Thyroid gland (tissue), 4 donors: ENCODE data around the gene MSANTD2. TPM values are rescaled to one million over a fixed set of nuclear protein-coding genes. Genes with fewer than 3 reads are reported as not detected.

Experiments used
- DNase-seq, 2 donors: peaks; one replicate each; pipeline ENCODE4 v3.0.0-alpha.2; 2019
- H3K27ac ChIP-seq, 3 donors: fragments of 200-600 bp; sonication (generic); 1 replicate in 2 of 3; 2 replicates in 1 of 3; pipeline ENCODE4 v1.5.1; 2016 to 2019; ENCODE audit warnings: mild to moderate bottlenecking in 1 of 3, moderate library complexity in 1 of 3
- H3K27me3 ChIP-seq: fragments of 200-600 bp; sonication (generic); one replicate; pipeline ENCODE4 v1.5.1; 2019
- H3K36me3 ChIP-seq, 2 donors: fragments of 200-600 bp; sonication (generic); one replicate each; pipeline ENCODE4 v1.5.1; 2016 to 2019
- H3K4me1 ChIP-seq, 2 donors: fragments of 200-600 bp; sonication (generic); one replicate each; pipeline ENCODE4 v1.5.1; 2017 to 2019
- H3K4me3 ChIP-seq, 3 donors: fragments of 200-600 bp; sonication (generic); replicated peaks in 1 of 3; 1 replicate in 2 of 3; 2 replicates in 1 of 3; pipeline ENCODE4 v1.5.1; 2016; ENCODE audit warnings: mild to moderate bottlenecking in 1 of 3
- H3K9me3 ChIP-seq: fragments of 200-600 bp; sonication (generic); one replicate; pipeline ENCODE4 v1.5.1; 2017
- CTCF ChIP-seq, 6 experiments: fragments of 200-600 bp in 3 of 6; fragments of 450-650 bp in 3 of 6; sonication (generic) in 3 of 6; IDR thresholded peaks; one replicate each; pipeline ENCODE4 v1.5.1; 2016 to 2019; ENCODE audit warnings: antibody characterized with exemption in 6 of 6, mild to moderate bottlenecking in 2 of 6, inconsistent platforms in 1 of 6, moderate library complexity in 1 of 6
- POLR2A ChIP-seq, 2 donors: fragments of 450-650 bp; IDR thresholded peaks; one replicate each; pipeline ENCODE4 v1.6.1; 2017; ENCODE audit warnings: antibody characterized with exemption in 2 of 2, mild to moderate bottlenecking in 2 of 2, moderate library complexity in 1 of 2
- WGBS, 2 donors: methylation state at CpG; one replicate each; pipeline ENCODE4 v1.1.5; 2017; 5-methylcytosine and 5-hydroxymethylcytosine counted together
- intact Hi-C: fragments of 100-400 bp; cut with DNase I; formaldehyde crosslinking; loops from one replicate; pipeline ENCODE4 v1.15.1; 2023
- total RNA-seq, 4 donors: library from RNA; depleted of rRNA; stranded (reverse); fragments of >200 nt; gene quantifications; one replicate each; pipeline ENCODE4 v1.2.3, GENCODE V29; 2016

MSANTD2 gene
- total RNA-seq, 4 donors from 2014 or later = 29.1 to 56.1 (median 37.0) TPM

GRCh38 chr11:124760205-124760652, 40.0 kb downstream of the MSANTD2 start:
- intact Hi-C loops = loop anchor here (5.0 kb wide), 2 partner anchors 37 to 88 kb away; partner anchors contain the start of genes SIAE and SPA17
- Histone ChIP-seq H3K36me3 (peaks cover 0 to 12% of the 10 kb centered on the region in 2 donors), H3K27me3 (no peaks in the 10 kb centered on the region), H3K27ac (peak overlapping the region; percentile 89 to 98 (median 94)), H3K4me1 (peaks cover 28 to 64% of the 10 kb centered on the region in 2 donors), H3K9me3 (no peaks in the 10 kb centered on the region), H3K4me3 (peak overlapping the region; percentile 48 to 93 (median 88))
- DNase-seq = peak; percentile 95
- WGBS, 2 donors = 9 to 12% methylated on average over 23 of the region's 25 CpGs
- TF ChIP-seq POLR2A (IDR thresholded peaks at IDR 0.05) = peak in 1 of 2 donors; percentile 71
- TF ChIP-seq CTCF (IDR thresholded peaks at IDR 0.05) = peak in 1 of 6 experiments; percentile 14

GRCh38 chr11:124759266-124760204, 40.7 kb downstream of the MSANTD2 start:
- H3K4me1 ChIP-seq = peaks cover 24 to 58% of the 10 kb centered on the region in 2 donors
- H3K4me3 ChIP-seq = peak overlapping the region; percentile 48 to 93 (median 88)
- peaks cover 0 to 17% of the 10 kb centered on the region in 2 donors for H3K36me3 ChIP-seq
- H3K9me3 ChIP-seq = no peaks in the 10 kb centered on the region
- no peaks in the 10 kb centered on the region for H3K27me3 ChIP-seq
- H3K27ac ChIP-seq = peak overlapping the region; percentile 89 to 98 (median 94)
- 40 to 43% methylated on average over 21 to 34 of the region's 52 CpGs for WGBS, 2 donors
- no peak for TF ChIP-seq POLR2A (IDR thresholded peaks at IDR 0.05)
- no peak for TF ChIP-seq CTCF (IDR thresholded peaks at IDR 0.05)
- intact Hi-C loops = loop anchor here (5.0 kb wide), 2 partner anchors 38 to 87 kb away; partner anchors contain the start of genes SIAE and SPA17
- DNase-seq = peak; percentile 27 to 30

GRCh38 chr11:124758355-124759265, 41.6 kb downstream of the MSANTD2 start:
- Histone ChIP-seq H3K36me3 (peaks cover 8 to 23% of the 10 kb centered on the region in 2 donors), H3K4me3 (peak overlapping the region in 2 of 3 donors; percentile 48 to 93), H3K27me3 (no peaks in the 10 kb centered on the region), H3K27ac (peak overlapping the region; percentile 89 to 98 (median 94)), H3K9me3 (no peaks in the 10 kb centered on the region), H3K4me1 (peaks cover 15 to 58% of the 10 kb centered on the region in 2 donors)
- peak; percentile 89 to 90 for DNase-seq
- TF ChIP-seq POLR2A (IDR thresholded peaks at IDR 0.05) (peak in 1 of 2 donors; percentile 8), CTCF (IDR thresholded peaks at IDR 0.05) (peak; percentile 48 to 78 (median 70))
- intact Hi-C loops = no loop called here
- 36 to 37% methylated on average over 32 to 52 of the region's 53 CpGs for WGBS, 2 donors

GRCh38 chr11:124757320-124757719, 42.9 kb downstream of the MSANTD2 start:
- peaks cover 8 to 26% of the 10 kb centered on the region in 2 donors for H3K36me3 ChIP-seq
- H3K9me3 ChIP-seq = no peaks in the 10 kb centered on the region
- H3K4me3 ChIP-seq = no peak overlapping the region
- H3K27ac ChIP-seq = peak overlapping the region in 2 of 3 donors; percentile 37 to 98
- intact Hi-C loops = no loop called here
- DNase-seq = no peak
- no peaks in the 10 kb centered on the region for H3K27me3 ChIP-seq
- WGBS, 2 donors = 76 to 85% methylated on average over 3 of the region's 3 CpGs
- peaks cover 28 to 63% of the 10 kb centered on the region in 2 donors for H3K4me1 ChIP-seq
- TF ChIP-seq POLR2A (IDR thresholded peaks at IDR 0.05) = no peak
- no peak for TF ChIP-seq CTCF (IDR thresholded peaks at IDR 0.05)
